ENCODE data around the gene COQ2.
"Not testable (repeated sequence)": the region's sequence is repeated elsewhere in the genome, so short reads cannot be mapped to it uniquely, and the experiment has no call there.

Gene COQ2

DNA sequence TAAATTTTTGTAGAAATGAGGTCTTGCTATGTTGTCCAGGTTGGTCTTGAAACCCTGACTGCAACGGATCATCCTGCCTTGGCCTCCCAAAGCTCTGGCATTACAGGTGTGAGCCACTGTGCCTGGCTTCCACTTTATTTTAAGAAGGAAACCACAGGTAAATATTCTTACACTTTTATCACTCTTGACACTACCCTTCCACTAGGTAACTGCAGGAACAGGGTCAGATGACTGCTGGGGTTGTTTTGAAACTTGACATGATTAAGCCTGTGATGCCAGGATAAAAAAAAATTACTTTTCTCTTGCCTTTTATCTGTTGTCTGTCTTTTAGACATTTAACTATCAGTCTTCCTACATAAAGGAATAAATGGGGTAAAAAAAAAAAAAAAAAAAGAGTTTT lies 43.5 kb downstream of the COQ2 start:
- no peak for FAIRE-seq

DNA sequence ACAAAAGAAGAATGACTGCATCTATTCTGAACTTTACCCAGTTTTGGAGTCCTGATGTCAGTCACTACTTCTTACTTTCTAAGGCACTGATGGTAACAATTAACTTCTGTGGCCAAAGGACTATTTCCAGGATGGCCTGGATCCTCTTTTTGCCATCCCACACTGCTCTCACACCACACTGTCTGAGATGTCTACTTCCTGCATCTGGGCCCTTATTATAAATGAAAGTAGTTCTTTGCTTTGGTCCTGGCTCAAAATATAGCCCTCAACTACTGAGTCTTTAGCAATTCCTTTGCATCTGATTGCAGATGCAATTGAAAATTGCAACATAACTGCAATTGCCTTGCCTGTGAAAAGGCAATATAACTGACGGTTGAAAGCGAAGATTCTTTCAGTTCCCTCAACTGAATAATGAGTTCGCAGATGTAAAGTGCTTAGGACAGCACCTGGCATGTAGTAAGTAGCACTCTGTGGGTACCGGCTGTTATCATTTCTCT lies 44.2 kb downstream of the COQ2 start:
- no peak for FAIRE-seq

DNA sequence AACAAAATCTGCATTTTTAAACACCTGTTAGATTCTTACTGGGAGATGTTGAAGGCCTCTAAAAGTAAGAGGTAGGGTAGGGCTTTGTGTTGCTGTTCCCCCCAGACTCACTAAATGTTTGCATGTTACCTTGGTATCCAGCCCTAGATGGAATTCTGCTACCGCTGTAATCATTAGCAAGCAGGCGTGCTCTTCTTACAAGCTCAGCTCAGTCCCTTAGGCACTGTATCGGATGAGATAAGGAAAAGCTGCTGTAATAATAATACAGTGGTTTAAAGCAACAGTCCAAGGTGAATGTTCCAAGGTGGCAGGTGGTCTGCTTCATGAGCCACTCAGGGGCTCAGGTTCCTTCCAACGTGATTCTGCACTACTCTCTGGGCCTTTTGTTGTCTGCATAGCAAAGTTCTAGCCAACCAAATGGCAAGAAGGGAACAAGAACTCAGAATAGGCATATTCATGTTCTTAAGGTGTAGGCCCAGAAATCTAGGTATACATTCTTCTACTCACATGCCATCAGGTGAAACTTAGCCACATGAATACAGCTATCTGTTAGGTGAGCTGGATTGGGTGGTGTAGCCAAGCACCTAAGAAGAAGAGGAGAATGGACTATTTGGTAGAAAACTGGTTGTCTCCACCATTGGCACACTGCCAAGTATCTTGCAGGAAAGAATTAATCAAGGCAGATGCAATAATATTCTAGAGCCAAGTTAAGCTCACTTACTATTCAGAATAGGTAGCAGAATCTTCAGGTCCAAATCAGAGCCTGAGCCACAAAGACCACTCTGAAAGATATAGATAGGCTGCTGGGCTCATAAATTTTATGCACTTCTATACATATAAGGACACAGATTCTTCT lies 46.0 kb downstream of the COQ2 start:
- FAIRE-seq, result no peak

- FAIRE-seq, result no peak
Observed at GRCh38 chr4:83237591-83237990, 47.0 kb downstream of the COQ2 start.

- not testable (repeated sequence) for FAIRE-seq
Observed at GRCh38 chr4:83235645-83236133, 48.9 kb downstream of the COQ2 start.

DNA sequence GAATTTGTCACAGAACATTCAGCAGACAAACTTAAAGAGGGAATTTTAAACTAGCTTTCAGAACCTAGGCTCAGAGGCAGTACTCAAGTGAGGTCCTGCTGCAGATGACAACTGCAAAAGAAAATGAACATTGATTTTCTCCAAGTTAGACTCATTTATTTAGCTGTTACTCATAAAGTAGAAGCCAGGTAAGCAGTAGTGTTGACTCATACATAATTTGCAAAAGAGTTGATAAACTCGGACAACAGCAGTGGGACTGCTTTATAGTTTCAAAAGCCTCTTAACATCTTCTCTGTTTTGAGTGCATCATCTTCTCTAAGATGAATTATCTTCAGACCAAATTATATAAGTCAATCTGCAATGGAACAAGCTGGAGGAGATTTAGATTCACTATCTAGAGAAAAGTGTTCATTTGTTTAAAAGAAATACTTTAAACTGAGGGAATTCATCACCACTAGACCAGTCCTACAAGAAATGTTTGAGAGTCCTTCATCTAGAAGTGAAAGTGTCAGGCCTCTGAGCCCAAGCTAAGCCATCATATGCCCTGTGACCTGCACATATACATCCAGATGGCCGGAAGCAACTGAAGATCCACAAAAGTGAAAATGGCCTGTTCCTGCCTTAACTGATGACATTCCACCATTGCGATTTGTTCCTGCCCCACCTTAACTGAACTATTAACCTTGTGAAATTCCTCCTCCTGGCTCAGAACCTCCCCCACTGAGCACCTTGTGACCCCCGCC lies 49.5 kb downstream of the COQ2 start:
- no peak for FAIRE-seq

DNA sequence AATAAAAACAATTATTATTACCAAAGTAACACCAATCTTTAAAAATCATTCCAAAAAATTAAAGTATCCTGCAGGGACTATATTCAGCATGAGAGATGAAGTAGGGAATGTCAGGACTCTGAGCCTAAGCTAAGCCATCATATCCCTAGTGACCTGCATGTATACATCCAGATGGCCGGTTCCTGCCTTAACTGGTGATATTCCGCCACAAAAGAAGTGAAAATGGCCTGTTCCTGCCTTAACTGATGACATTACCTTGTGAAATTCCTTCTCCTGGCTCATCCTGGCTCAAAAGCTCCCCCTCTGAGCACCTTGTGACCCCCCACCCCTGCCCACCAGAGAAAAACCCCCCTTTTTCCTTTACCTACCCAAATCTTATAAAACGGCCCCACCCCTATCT lies 50.2 kb downstream of the COQ2 start:
- FAIRE-seq, result not testable (repeated sequence)

GRCh38 chr4:83232082-83232481 lies 52.5 kb downstream of the COQ2 start:
- no peak for FAIRE-seq

- FAIRE-seq, result no peak
Observed at GRCh38 chr4:83231620-83232076, 53.0 kb downstream of the COQ2 start.

GRCh38 chr4:83230928-83231327 lies 53.7 kb downstream of the COQ2 start:
- no peak for FAIRE-seq

DNA sequence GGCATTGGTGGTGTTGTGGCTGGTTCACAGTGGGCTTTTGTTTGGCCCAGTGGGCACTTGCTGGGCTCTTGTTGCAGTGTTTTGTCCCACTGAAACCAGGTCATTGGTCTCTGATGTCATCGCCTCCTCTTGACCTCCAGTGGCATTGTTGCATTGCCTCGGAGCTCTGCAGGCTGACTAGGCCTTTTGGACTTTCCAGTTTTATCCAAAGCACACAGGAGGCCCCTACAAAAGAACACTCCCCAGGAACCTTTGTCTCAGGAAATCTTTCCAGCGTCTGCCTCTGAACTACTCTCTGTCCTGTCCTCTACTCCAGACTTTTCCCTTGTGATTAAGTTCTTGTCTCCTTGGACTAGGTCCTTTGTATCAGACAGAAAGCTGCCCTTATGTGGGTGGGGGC lies 54.8 kb downstream of the COQ2 start:
- no peak for FAIRE-seq

- no peak for FAIRE-seq
Observed at GRCh38 chr4:83228231-83228630, 56.4 kb downstream of the COQ2 start.

- no peak for FAIRE-seq
Observed at GRCh38 chr4:83224502-83225197, 59.9 kb downstream of the COQ2 start.

DNA sequence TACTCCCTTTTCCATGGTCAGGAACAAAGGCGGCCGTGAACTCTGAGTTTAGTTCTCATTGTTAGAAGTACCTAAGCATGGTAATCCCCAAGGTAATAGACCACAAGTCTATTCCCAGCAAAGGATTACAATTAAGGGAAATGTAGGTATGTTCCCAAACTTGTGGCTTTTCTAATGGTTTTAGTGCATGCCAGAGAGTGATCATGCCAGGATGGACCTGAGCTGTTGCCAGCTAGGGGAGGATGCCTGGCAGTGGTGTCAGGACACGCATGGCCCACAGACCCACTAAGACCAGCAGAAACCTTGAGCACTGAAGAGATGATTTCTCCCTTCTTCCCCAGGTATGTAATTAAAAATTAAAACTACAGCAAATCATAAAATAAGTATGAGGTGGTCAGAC lies 60.8 kb downstream of the COQ2 start:
- no peak for FAIRE-seq

GRCh38 chr4:83221897-83222441 lies 62.6 kb downstream of the COQ2 start:
- no peak for FAIRE-seq

- peak; percentile 9 for FAIRE-seq
Observed at GRCh38 chr4:83219344-83220331, 65.0 kb downstream of the COQ2 start.

GRCh38 chr4:83217721-83218522 lies 66.7 kb downstream of the COQ2 start:
- no peak for FAIRE-seq

- FAIRE-seq, result no peak
Observed at GRCh38 chr4:83216959-83217683, 67.5 kb downstream of the COQ2 start.

DNA sequence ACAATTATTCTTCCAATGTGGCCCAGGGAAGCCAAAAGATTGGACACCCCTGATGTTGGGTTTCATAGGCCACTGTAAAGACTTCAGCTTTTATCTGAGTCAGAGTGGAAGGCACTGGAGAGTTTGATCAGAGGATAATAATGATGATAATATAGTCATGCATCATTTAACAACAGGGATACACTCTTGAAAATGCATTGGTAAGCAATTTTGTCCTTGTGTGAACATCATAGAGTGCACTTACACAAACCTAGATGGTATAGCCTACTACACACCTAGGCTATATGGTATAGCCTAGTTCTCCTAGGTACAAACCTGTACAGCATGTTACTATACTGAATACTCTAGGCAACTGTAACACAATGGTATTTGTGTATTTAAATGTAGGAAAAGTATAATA lies 70.5 kb downstream of the COQ2 start:
- no peak for FAIRE-seq
